Activated CD4-positive, alpha-beta memory T cell treated with anti-CD3 and anti-CD28 coated beads, Interleukin-2, amount 10 ng/mL, durations not matched to agents 7 days and 5 days (primary cell): Measurements from ENCODE around the gene ACSL6. TPM values are rescaled to one million over a fixed set of nuclear protein-coding genes. Genes with fewer than 3 reads are reported as not detected.

Source experiments
- CTCF ChIA-PET: fragments of 350-600 bp; sonication (Branson Sonifier 250); formaldehyde crosslinking; loops from one replicate; lab custom pipeline; 2021; ENCODE audit warnings: antibody characterized with exemption, inconsistent platforms; lab: Charles Lee
- POLR2A ChIA-PET: fragments of 350-600 bp; sonication (Branson Sonifier 250); formaldehyde crosslinking; loops from one replicate; lab custom pipeline; 2021; ENCODE audit warnings: antibody characterized with exemption; lab: Charles Lee
- DNase-seq: peaks from one replicate; pipeline ENCODE4 v3.0.0-alpha.2; 2020
- H3K27ac Mint-ChIP-seq: one replicate; pipeline ENCODE4 v1.8.0; 2021; ENCODE audit warnings: mild to moderate bottlenecking, mixed read lengths
- H3K27me3 Mint-ChIP-seq: one replicate; pipeline ENCODE4 v1.8.0; 2021; ENCODE audit warnings: mixed read lengths
- H3K36me3 Mint-ChIP-seq: one replicate; pipeline ENCODE4 v1.8.0; 2021; ENCODE audit warnings: low read depth, mixed read lengths
- H3K4me1 Mint-ChIP-seq: one replicate; pipeline ENCODE4 v1.8.0; 2021; ENCODE audit warnings: mixed read lengths
- H3K4me3 Mint-ChIP-seq: one replicate; pipeline ENCODE4 v1.8.0; 2021; ENCODE audit warnings: mild to moderate bottlenecking, mixed read lengths
- H3K9me3 Mint-ChIP-seq: one replicate; pipeline ENCODE4 v1.8.0; 2021; ENCODE audit warnings: mixed read lengths
- total RNA-seq, 2 experiments: library from RNA; stranded (reverse); gene quantifications; one replicate each; pipeline ENCODE4 v1.2.3, GENCODE V29; 2021

ACSL6 gene, protein sequence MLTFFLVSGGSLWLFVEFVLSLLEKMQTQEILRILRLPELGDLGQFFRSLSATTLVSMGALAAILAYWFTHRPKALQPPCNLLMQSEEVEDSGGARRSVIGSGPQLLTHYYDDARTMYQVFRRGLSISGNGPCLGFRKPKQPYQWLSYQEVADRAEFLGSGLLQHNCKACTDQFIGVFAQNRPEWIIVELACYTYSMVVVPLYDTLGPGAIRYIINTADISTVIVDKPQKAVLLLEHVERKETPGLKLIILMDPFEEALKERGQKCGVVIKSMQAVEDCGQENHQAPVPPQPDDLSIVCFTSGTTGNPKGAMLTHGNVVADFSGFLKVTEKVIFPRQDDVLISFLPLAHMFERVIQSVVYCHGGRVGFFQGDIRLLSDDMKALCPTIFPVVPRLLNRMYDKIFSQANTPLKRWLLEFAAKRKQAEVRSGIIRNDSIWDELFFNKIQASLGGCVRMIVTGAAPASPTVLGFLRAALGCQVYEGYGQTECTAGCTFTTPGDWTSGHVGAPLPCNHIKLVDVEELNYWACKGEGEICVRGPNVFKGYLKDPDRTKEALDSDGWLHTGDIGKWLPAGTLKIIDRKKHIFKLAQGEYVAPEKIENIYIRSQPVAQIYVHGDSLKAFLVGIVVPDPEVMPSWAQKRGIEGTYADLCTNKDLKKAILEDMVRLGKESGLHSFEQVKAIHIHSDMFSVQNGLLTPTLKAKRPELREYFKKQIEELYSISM
- 10 to 100 TPM; 10.6 to 11.5 TPM for total RNA-seq

DNA sequence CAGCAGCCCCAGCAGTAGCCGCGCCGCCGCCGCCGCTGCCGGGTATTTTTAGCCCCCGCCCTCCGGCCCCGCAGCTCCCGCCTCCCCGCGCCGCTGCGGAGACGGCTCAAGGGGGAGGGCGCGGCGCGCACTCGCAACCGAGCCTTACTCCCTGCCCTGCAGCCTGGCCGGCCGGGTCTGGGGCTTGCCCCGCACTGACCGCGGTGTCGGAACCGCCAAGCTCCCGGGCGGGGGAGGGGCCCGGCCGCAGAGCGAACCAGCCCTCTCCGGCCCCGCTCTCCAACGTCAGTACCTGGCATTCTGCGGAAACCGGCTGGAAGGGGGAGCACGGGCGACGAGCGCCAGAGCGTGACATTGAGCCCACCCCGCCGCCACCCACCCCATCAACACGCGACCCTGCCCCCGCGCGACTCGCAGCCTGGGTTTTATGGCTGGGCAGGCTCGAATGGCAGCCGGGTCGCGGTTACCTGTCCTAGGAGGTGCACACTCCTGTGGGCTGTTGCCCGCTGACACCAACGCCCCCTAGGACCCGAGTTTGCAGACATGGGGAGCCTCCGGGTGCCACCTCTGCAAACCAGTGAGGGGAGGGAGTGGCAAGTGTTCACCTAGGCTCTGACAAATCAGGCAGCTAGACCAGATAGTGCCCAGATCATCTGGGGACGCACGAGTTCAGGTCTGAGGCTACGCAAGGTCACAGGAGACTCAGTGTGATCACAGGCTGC lies at the start of gene ACSL6:
Gene ACSL6, minus strand, starts transcription at position 37 of the 722 bp plus-strand sequence. CDS start 105 bp downstream, outside the sequence.
- POLR2A ChIA-PET, result interaction anchor here (1.1 kb wide), 2 partner anchors 9 to 12 kb away, joined by 4 read pairs; no protein-coding TSS in a partner anchor
- CTCF ChIA-PET, result interaction anchor here (1.4 to 7.6 kb wide), 2 partner anchors 51 to 423 kb away, joined by 8 to 163 read pairs; no protein-coding TSS in a partner anchor

DNA sequence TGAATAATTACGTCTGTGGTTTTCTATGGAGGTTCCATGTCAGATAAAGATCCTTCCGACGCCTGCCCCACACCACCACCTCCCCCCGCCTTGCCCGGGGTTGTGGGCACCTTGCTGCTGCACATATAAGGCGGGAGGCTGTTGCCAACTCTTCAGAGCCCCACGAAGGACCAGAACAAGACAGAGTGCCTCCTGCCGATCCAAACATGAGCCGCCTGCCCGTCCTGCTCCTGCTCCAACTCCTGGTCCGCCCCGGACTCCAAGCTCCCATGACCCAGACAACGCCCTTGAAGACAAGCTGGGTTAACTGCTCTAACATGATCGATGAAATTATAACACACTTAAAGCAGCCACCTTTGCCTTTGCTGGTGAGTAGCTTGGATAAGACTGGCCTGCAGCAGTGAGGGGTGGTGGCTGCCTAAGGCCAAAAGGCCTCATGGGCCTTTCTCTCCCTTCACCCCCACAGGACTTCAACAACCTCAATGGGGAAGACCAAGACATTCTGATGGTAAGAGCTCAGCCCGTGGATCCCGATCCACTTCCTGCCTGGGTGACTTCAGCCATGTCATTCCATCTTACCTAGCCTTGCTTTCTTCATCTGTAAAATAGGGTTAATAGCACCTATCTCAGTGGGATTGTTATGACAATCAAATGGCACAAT lies 49.2 kb upstream of the ACSL6 start, which contains the start of gene IL3:
Gene IL3, plus strand, starts transcription at position 155 of the 661 bp plus-strand sequence. Its CDS starts 52 bp downstream, at position 207.
- peak; percentile 15 for DNase-seq
- peak within 1 kb of the TSS; percentile 44 for H3K27ac Mint-ChIP-seq
- H3K36me3 Mint-ChIP-seq, result no peaks in the 10 kb centered on the region
- no peak within 1 kb of the TSS for H3K4me3 Mint-ChIP-seq
- ChIA-PET POLR2A (interaction anchor here (0.9 kb wide), 1 partner anchor 427 kb away, joined by 3 read pairs; no protein-coding TSS in a partner anchor), CTCF (interaction anchor here (0.6 to 5.6 kb wide), 11 partner anchors 7 to 471 kb away, joined by 3 to 79 read pairs (median 3); no protein-coding TSS in a partner anchor)
- peaks cover 8% of the 10 kb centered on the region for H3K27me3 Mint-ChIP-seq
- H3K4me1 Mint-ChIP-seq, result peaks cover 74% of the 10 kb centered on the region
- H3K9me3 Mint-ChIP-seq, result no peaks in the 10 kb centered on the region

More for the DNA sequence above, at the start of gene ACSL6:
- no peaks in the 10 kb centered on the region for H3K36me3 Mint-ChIP-seq
- no peaks in the 10 kb centered on the region for H3K9me3 Mint-ChIP-seq
- DNase-seq, result peak; percentile 47
- H3K4me1 Mint-ChIP-seq, result peaks cover 26% of the 10 kb centered on the region
- peaks cover 75% of the 10 kb centered on the region for H3K27me3 Mint-ChIP-seq
- H3K27ac Mint-ChIP-seq, result no peak within 1 kb of the TSS
- peak within 1 kb of the TSS; percentile 56 for H3K4me3 Mint-ChIP-seq

DNA sequence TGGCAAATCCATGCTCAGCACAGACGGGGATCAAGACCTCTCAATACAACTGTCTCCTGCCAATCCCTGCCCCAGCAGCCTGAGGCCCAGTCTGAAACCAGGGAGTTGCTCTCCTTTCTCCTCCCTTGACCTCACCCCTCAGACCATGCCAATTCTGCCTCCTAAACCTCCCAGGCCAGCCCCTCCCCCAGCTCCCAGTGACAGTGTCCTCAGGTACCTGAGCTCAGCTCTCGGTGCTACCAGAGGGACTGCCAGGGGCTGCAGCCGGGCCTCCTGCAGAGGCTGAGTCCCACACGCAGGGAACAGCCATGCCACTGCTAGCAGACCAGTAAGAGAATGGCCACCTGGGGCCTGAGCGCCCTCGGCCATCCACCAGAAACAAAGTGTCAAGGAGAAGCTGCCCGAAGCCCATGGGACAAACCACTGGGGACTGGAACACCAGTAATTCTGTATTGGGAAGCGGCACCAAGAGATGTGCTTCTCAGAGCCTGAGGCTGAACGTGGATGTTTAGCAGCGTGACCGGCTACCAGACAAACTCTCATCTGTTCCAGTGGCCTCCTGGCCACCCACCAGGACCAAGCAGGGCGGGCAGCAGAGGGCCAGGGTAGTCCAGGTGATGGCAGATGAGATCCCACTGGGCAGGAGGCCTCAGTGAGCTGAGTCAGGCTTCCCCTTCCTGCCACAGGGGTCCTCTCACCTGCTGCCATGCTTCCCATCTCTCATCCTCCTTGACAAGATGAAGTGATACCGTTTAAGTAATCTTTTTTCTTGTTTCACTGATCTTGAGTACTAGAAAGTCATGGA lies 48.4 kb upstream of the ACSL6 start:
- CTCF ChIA-PET, result interaction anchor here (0.8 to 5.6 kb wide), 3 partner anchors 52 to 471 kb away, joined by 3 to 79 read pairs (median 53); no protein-coding TSS in a partner anchor
- no peak for DNase-seq
- POLR2A ChIA-PET, result interaction anchor here (2.0 kb wide), 2 partner anchors 263 to 424 kb away, joined by 4 to 5 read pairs; partner anchors contain the start of gene FNIP1
- Mint-ChIP-seq H3K4me3 (no peak overlapping the region), H3K36me3 (no peaks in the 10 kb centered on the region), H3K9me3 (no peaks in the 10 kb centered on the region), H3K27me3 (peaks cover 8% of the 10 kb centered on the region), H3K27ac (peak overlapping the region; percentile 44), H3K4me1 (peaks cover 74% of the 10 kb centered on the region)

DNA sequence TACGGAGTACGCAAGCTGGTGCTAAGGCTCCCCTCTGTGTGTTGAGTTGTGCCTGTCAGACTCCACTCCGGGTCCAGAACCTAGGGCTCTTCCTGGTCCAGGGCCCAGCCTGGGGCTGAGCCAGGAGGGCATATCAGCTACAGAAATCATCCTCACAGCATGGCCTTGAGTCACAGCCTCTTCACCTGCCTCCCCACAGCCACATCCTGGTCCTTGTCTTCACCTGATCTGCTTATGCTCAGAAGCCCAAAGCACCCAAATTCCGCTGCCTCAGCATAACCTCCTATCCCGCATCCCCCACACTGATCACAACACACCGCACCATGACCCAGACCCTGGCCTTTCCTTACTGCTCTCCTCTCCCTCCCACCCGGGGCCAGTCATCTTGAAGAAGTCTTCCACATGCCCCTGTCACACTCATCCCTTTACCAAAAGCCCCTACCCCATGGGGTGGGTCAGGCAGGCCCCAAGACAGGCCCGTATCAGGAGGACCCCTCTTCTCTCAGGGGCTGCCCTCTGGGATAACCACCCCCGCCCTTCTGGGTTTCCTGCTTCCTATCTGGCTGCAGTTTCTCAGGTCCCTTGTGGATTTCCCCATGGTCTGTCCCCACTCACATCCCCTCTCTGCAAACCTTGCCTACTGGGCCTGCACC lies 47.7 kb upstream of the ACSL6 start:
- Mint-ChIP-seq H3K9me3 (no peaks in the 10 kb centered on the region), H3K27me3 (peaks cover 8% of the 10 kb centered on the region), H3K36me3 (no peaks in the 10 kb centered on the region), H3K27ac (peak overlapping the region; percentile 44), H3K4me1 (peaks cover 76% of the 10 kb centered on the region), H3K4me3 (no peak overlapping the region)
- CTCF ChIA-PET, result interaction anchor here (2.0 kb wide), 1 partner anchor 469 kb away, joined by 9 read pairs; no protein-coding TSS in a partner anchor
- POLR2A ChIA-PET, result interaction anchor here (0.7 to 2.3 kb wide), 6 partner anchors 17 to 423 kb away, joined by 3 to 15 read pairs (median 4); partner anchors contain the start of gene FNIP1
- DNase-seq, result peak; percentile 76

DNA sequence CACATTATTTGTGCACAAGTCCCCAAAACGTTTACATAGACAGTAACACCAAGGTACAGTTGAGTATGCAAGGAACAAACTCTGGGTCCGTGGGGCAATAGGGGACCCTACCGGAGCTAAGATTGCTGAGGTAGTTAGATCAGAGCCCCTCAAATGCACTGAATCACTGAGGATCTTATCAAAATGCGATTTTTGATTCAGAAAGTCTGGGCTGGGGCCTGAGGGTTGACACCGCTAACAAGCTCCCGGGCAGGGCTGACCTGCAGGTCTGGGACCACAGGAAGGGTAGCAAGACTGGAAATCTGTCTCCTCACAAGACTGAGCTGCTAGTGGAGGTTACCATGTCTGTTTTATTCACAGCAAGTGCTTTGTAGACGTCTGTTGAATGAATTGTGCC lies 47.2 kb upstream of the ACSL6 start:
- DNase-seq, result no peak
- H3K9me3 Mint-ChIP-seq, result no peaks in the 10 kb centered on the region
- H3K4me1 Mint-ChIP-seq, result peaks cover 72% of the 10 kb centered on the region
- POLR2A ChIA-PET, result interaction anchor here (0.7 to 2.3 kb wide), 7 partner anchors 16 to 469 kb away, joined by 3 to 15 read pairs (median 4); partner anchors contain the start of gene FNIP1
- no peaks in the 10 kb centered on the region for H3K36me3 Mint-ChIP-seq
- H3K27ac Mint-ChIP-seq, result no peak overlapping the region
- H3K27me3 Mint-ChIP-seq, result peaks cover 10% of the 10 kb centered on the region
- CTCF ChIA-PET, result interaction anchor here (0.8 to 2.0 kb wide), 3 partner anchors 51 to 469 kb away, joined by 5 to 9 read pairs (median 9); no protein-coding TSS in a partner anchor
- H3K4me3 Mint-ChIP-seq, result no peak overlapping the region

DNA sequence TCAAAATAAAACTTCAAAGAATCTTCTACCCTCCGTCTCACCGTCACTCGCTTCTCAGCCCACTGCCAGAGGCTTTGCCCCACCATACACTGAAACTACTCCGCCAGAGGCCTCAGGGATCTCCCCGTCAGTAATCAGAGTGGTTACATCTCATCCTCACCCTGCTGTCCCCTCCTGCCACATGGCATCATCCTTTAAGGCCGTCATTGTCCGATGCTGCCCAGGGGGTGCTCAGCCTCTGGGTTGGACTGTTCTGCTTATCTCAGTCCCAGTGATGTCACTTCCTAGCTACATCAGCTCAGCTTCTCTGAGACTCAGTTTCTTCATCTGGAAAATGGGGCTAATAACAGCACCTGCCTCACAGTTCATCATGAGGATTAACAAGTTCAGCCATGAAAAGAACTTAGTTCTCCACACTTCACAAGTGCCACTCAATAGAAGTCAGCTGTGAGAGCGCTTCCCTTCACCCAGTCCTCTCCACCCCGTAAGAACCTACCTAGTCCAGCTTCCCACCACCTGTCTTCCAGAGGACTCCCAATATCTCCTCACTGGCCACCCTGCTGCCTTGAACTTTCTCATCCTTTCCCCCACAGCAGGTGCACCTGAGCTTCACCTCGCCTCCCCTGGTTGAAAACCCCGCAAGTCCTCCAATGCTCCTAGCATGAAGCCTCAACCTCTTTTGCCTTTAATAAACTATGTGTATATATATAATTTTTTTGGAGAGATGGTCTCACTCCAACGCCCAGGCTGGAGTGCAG lies 46.2 kb upstream of the ACSL6 start:
- peaks cover 64% of the 10 kb centered on the region for H3K4me1 Mint-ChIP-seq
- POLR2A ChIA-PET, result interaction anchor here (0.6 to 2.3 kb wide), 7 partner anchors 19 to 468 kb away, joined by 3 to 15 read pairs (median 5); partner anchors contain the start of gene FNIP1
- peak overlapping the region; percentile 61 for H3K27ac Mint-ChIP-seq
- H3K27me3 Mint-ChIP-seq, result peaks cover 19% of the 10 kb centered on the region
- H3K36me3 Mint-ChIP-seq, result no peaks in the 10 kb centered on the region
- CTCF ChIA-PET, result interaction anchor here (0.8 to 2.0 kb wide), 3 partner anchors 50 to 468 kb away, joined by 5 to 9 read pairs (median 9); no protein-coding TSS in a partner anchor
- DNase-seq, result peak; percentile 15
- H3K9me3 Mint-ChIP-seq, result no peaks in the 10 kb centered on the region
- no peak overlapping the region for H3K4me3 Mint-ChIP-seq

DNA sequence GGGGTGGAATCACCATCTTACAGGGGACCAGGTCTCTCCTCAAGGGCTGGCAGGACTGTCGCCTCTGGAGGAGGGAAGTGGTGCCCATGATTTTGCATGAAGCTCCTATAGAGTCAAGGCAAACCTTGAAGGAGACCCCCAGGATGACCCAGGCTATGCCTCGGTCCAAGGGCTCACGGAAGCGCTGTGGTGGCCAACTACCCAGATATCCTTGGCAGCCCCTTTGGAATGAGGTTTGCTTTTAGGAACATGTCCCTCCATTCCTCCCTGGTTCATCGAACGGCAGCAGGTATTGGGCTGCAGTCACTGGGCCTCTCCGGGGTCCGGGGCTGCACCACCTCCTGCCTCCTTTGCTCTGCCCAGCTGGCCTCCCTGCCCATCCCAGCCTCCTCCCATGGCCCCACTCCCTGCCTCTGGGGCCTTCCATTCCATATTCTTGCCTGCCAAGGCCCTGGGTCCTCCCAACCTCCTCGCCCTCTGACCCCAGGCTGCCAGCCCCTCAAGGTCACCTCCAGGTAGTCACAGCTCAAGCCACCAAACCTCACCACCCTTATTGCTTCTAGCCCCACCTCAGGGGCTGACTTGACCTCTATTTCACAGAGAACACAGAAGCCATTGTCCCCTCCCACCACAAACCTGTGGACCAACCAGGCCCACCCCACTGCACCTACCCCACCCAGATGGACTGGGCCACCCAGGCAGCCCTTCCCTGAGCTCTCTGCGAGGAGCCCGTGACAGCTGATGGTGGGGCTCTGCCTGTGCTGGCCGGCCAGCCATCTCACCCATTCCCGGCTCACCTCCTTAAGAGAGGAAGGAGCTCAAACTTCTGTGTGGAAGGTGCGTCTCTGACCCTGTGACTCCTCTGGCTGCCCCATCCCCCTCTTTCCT lies 45.4 kb upstream of the ACSL6 start:
- CTCF ChIA-PET, result interaction anchor here (1.8 kb wide), 1 partner anchor 49 kb away, joined by 9 read pairs; no protein-coding TSS in a partner anchor
- Mint-ChIP-seq H3K4me3 (no peak overlapping the region), H3K27me3 (peaks cover 26% of the 10 kb centered on the region), H3K9me3 (no peaks in the 10 kb centered on the region), H3K36me3 (no peaks in the 10 kb centered on the region), H3K4me1 (peaks cover 64% of the 10 kb centered on the region), H3K27ac (peak overlapping the region; percentile 70)
- DNase-seq, result peak; percentile 15
- POLR2A ChIA-PET, result interaction anchor here (1.0 to 2.5 kb wide), 4 partner anchors 29 to 83 kb away, joined by 3 to 15 read pairs (median 9); no protein-coding TSS in a partner anchor

DNA sequence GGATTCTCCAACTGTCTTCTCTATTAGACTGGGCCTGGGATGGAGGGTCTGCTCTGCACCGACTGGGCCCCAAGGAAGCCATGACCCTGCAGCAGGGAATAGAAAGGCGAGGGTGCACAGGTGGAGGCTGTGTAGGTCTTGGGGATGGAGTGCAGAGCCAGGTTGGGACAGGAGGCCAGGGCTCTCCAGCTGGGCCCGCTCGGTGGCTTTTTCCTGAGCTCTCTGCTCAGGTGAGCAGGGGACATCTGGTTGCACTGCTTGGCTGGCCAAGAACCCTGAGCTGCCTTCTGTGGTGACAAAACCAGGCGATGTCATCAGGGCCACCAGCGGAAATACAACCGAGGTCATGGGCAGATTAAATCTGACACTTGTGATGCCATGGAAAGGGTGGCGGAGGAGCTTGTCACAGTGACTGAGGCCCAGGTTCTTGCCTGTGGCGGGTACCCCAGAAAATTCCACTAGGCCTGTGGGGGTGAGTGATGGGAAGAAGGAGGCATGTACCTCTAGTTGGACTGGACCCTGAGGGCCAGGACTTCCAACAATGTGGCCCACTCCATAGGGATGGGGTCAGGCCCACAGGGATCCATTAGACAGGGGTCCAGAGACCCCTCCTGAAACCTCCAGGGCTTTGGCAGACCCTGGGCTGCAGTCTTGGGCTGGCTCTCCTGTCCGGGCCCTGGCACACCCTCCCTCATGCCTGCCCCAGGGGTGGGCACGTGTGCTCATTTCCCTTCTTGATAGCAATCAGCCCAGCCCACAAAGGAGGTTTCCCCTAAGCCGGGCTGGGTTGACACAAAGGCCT lies 44.6 kb upstream of the ACSL6 start:
- Mint-ChIP-seq H3K4me1 (peaks cover 64% of the 10 kb centered on the region), H3K9me3 (no peaks in the 10 kb centered on the region)
- CTCF ChIA-PET, result interaction anchor here (1.3 kb wide), 1 partner anchor 7 kb away, joined by 8 read pairs; no protein-coding TSS in a partner anchor

More for the DNA sequence above, 44.6 kb upstream of the ACSL6 start:
- POLR2A ChIA-PET, result interaction anchor here (0.5 to 2.5 kb wide), 6 partner anchors 29 to 467 kb away, joined by 3 to 13 read pairs (median 4); no protein-coding TSS in a partner anchor
- Mint-ChIP-seq H3K36me3 (no peaks in the 10 kb centered on the region), H3K27ac (peak overlapping the region; percentile 70), H3K4me3 (no peak overlapping the region), H3K27me3 (peaks cover 34% of the 10 kb centered on the region)
- DNase-seq, result peak; percentile 76
